Glomerular visceral epithelial cell (primary cell): ENCODE measurements around the gene FBN1.

Experiments
- DNase-seq: peaks from one replicate; pipeline ENCODE4 v3.0.0-alpha.2; 2016; ENCODE audit errors: extremely low spot score

FBN1 gene

GRCh38 chr15:48554112-48554511 is 91.4 kb downstream of the FBN1 start:
- no peak for DNase-seq

GRCh38 chr15:48553559-48553958 is 92.0 kb downstream of the FBN1 start:
- DNase-seq: no peak

DNA sequence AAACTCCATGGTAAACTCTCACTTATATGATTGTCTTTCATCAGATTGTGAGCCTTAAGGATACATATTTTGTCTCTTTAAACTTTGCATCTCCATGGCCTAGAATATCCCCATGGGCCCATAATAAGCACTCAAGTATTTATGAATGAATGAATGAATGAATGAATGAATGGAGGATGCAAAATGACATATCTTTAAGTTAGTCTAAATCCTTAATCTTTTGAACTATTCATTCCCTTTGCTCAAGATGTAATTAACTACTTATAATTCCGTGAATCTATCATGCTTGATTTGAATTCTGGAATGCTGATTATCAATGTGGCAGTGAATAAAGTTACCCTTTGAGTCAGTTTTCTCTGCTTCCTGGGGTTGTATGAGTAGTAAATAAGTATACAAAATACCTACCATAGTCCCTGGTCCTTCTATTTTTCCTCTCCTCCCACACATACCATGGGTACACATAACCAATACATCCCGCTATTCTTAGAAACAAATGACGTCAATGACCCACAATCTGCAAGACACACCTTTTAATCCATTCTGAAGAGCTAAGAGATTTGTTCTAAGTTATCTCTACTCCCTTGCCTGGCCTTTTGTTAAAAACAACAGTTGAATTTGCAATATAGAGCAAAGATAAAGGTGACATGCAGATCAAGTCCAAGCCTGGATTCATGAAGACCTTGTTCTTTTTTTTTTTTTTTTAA is 94.5 kb downstream of the FBN1 start:
- DNase-seq: no peak

DNA sequence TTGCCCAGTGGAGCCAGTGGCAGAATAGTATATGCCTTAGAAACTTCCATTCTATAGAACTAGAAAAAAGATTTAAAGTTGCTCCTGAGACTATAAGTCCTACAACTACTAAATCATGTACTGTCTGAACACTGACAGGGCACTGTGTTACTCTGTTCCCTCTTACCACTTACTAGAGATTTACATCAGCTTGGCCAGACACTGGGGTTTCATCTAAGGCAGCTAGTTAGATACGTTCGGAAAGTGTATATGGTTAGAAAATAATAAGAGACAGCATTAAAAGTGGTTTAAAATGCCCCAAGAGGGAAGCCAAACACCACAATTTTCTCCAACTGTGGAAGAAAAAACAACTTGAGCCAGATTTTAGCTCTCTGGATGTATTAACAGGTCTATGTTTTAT is 97.1 kb downstream of the FBN1 start:
- no peak for DNase-seq

DNA sequence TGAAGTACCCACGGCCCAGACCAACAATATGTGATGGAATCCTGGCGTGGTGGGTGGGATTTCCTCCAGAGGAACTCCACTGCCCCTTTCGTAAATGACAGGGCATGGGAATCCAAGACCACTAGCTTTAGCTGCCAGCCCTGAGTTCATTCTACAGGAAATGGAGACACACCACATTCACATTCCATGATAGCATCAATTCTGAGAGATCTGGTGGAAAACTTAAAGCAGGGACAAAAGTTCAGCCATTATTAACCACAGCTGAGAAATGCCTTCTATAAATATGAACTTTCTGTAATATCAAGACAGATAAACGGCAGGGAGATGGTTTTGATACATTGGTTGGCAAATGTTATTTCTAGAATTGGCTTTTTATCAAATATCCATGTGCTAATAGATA is 98.2 kb downstream of the FBN1 start:
- no peak for DNase-seq

- DNase-seq: no peak
These were observed 99.2 kb downstream of the FBN1 start for GRCh38 chr15:48546296-48546695.

- no peak for DNase-seq
These were observed 100.7 kb downstream of the FBN1 start for GRCh38 chr15:48544778-48545177.

DNA sequence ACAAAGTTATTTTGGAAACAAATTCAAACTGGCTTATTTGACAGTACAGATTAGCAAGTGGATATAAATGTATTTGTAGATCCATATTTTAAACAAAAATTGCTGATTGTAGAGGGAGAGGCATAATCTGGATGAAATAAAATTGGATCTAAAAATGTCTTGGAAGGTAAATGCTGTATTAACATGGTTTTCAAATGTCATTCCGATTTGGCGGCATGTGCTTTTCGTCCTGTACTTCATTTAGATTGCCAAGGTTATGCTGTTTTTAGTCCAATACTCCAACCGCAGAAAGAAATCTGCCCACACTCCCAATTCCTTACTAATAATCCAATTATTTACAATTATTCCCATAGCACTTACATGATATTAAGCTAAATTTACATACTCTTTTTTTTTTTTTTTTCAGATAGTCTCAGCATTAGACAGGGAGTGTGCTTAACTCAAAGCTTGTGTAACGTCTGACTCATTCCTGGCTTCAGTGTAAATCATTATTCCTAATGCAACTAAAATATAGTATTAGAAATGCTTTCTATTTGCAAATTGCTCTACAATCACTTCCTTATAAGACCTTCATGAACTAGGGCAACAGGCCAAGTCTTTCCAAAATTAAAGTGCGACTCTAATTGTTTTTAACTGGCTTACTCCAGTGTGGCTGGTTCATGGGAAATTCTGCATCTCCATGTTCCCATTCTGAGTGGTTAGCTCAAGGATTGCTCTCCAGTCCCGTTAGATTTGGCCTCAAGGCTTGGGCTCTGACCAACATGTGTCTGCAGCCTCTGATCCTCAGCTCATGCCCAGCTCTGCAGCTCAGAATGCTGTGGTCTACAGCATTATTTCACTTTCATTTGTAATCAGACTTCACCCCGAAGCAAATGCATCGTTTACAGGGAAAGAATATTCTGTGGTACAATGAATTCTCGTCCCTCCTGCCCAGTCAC is 103.9 kb downstream of the FBN1 start:
- DNase-seq: peak; percentile 55

- no peak for DNase-seq
These were observed 104.8 kb downstream of the FBN1 start for GRCh38 chr15:48540756-48541155.

DNA sequence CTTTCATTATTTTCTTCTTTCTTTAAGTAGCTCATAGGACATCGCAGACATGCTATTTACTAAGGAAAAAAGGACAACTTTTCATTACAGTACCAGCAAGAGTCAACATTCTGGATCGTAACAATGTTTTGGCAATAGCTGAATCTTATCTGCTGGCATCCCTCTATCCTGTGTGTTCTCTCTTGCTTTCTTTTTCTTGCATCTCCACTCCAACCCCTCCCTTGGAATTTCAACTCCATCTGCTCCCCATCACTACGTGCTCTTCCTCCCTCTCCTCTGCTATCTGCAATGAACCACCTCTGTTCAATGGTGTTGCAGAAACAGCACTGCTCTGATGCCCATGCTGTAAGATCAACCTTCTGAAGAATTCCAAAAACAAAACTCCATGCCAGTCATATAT is 106.6 kb downstream of the FBN1 start:
- DNase-seq: no peak

DNA sequence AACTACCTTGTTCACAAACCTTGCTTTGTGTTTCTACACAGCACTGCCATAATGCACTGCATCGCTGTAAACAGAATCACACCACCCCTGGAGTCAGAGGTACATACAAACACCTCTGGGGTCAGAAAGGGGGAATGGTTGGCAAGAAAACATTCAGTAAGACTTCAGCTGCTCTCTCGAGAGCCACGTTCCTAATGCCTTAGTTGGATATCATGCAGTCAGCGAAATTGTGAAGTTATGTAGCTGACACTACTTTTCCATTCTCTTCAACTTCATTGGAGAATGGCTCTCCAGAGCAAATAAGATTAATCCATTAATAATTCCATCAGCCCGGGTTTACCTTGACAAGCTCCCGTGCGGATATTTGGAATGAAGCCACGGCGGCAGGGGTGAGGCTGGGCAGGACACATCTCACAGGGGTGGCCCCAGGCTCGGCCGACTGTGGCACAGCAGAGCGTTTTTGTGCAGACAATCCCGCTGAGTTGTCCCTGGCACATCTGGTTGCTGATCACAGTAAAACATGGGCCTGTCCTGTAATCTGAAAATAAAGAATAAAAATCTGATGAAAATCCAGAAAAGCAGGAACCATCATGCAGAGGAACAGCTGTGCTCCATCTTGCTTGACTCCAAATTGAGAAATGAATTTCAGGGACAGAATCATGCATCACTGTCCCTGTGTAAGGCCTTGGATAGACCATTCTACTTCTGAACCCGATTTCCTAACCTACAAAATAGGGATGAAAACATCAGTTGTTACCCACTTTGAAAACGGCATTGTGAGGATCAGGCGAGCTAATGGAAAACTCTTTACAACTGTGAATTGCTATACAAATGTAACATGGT is 108.0 kb downstream of the FBN1 start:
- no peak for DNase-seq

- DNase-seq: no peak
These were observed 108.8 kb downstream of the FBN1 start for GRCh38 chr15:48536681-48537091.

DNA sequence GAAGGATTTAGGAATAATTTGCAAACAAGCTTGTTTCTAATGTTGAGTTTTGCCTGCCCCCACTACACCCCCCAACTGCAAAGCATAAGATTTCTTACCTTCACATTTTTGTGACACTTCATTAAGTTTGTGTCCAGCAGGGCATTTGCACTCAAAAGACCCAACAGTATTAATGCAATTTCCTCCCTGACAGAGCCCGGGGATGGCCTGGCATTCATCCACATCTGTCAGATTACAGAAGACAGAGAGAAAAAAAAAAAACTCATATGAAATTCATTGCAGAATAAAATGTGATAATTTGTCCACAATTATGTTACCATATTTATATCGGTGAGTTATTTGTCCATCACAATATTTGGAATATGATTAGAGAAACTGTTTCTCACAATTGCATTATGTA is 111.5 kb downstream of the FBN1 start:
- DNase-seq: no peak

- DNase-seq: no peak
These were observed 112.6 kb downstream of the FBN1 start for GRCh38 chr15:48532946-48533345.

GRCh38 chr15:48530528-48530927 is 115.0 kb downstream of the FBN1 start:
- DNase-seq: no peak

DNA sequence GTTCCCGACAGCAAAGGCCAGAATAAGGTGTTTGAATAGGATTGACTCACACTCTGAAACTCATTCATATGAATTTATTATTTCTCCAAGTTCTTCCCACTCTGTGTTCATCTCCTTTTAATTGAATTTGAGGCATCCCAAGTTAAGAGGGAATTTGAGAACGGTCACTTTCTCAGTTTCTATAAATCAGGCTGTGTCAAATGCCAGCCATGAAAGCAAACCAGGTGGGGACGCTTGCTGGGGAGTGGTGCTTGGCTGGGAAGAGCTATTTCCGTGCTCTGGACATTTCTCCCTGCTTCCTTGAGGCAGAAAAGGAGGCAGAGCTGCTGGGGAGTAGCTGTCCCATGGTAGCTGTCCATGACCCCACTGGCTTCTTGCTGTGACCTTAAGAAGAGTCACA is 116.6 kb downstream of the FBN1 start:
- DNase-seq: no peak

DNA sequence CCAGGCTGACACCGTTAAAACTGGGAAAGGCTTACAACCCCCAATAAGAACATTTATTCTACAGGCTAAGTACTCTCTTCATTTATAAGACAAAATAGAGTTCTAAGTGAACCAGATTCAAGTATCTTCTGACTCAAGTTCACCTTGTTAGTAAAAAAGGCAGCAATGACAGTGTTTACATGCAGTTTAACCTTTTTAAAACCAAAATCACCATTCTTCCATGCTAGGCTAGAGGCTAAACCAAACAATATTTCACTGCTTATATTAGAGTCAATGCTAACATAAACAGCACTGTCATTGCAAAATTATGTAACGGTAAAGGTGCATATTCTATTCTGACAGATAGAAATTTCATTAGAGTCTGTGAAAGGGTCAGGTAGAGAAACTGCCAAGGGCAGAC is 118.0 kb downstream of the FBN1 start:
- no peak for DNase-seq

- DNase-seq: no peak
These were observed 122.6 kb downstream of the FBN1 start for GRCh38 chr15:48522911-48523310.

GRCh38 chr15:48522123-48522522 is 123.4 kb downstream of the FBN1 start:
- no peak for DNase-seq

DNA sequence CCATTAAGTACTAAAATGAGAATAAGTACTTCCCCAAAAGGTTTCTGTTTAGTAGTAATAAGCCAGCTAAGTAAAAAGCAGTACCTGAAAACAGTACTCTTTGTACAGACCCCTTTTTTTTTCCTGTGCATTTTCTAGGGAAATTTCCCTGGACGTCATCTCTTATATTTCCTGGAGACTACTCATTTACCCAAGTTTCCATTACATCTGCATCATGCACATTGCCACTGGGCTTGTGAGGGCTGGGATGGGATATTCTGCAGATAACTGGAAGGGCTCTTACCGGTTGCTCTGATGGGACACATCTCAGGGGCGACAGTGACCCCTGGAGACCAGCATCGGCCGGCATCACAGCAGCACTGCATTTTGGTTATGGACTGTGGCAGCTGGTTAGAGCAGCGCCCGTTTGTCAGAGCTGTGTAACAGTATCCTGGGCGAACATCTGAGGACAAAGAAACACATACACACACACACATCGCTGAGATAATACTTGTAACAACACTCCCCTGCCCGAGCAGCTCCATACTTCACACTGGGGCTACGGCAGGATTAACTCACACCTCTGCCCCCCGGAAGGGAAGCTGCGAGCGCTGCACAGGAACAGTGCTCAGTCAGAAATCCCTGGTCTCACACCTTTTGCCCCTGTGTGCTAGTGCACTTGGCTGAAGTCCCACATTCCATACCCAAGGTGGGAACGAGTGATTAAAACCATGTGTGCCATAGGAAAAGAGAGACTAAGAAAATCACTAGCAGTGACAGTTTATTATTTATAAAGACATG is 124.9 kb downstream of the FBN1 start:
- no peak for DNase-seq

DNA sequence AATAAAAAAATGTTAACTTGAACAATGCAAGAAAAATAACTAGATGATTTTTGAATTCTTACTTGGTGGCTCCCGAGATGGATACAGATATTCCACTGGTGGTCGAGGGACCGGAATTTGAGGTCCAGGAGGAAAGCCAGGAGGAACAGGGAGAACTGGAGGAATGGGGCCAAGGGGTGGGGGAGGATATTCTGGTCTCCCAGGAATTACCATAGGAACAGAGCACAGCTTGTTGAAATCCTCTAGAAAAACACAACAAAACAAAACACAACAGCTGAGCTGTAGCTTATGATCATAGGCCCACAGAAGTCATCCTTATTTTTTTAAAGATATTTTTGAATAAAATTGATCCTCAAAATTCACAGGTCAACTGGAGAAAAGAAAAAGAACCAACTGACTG is 129.4 kb downstream of the FBN1 start:
- no peak for DNase-seq
